HUES48 (cell line): Measurements from ENCODE around the gene ATP13A1.

Experiments
- H3K27ac ChIP-seq: one replicate; pipeline ENCODE4 v1.7.0; 2013; ENCODE audit warnings: low read depth, low read length, inconsistent platforms
- H3K27me3 ChIP-seq: 2 replicates; pipeline ENCODE4 v1.6.1; 2013; ENCODE audit warnings: mild to moderate bottlenecking, low read length; ENCODE audit not compliant: control insufficient read depth, insufficient read depth
- H3K36me3 ChIP-seq: 2 replicates; pipeline ENCODE4 v1.6.1; 2013; ENCODE audit warnings: low read length; ENCODE audit not compliant: control insufficient read depth, insufficient read depth
- H3K4me1 ChIP-seq: 2 replicates; pipeline ENCODE4 v1.6.1; 2013; ENCODE audit warnings: mild to moderate bottlenecking, low read length; ENCODE audit not compliant: control insufficient read depth, insufficient read depth
- H3K4me3 ChIP-seq: 2 replicates; pipeline ENCODE4 v1.5.1; 2013; ENCODE audit warnings: mild to moderate bottlenecking, low read depth, low read length
- H3K9ac ChIP-seq: 2 replicates; pipeline ENCODE4 v1.6.1; 2013; ENCODE audit warnings: mild to moderate bottlenecking, low read depth, low read length, moderate library complexity
- H3K9me3 ChIP-seq: 2 replicates; pipeline ENCODE4 v1.6.1; 2013; ENCODE audit warnings: low read length; ENCODE audit not compliant: control insufficient read depth, insufficient read depth

ATP13A1 gene

DNA sequence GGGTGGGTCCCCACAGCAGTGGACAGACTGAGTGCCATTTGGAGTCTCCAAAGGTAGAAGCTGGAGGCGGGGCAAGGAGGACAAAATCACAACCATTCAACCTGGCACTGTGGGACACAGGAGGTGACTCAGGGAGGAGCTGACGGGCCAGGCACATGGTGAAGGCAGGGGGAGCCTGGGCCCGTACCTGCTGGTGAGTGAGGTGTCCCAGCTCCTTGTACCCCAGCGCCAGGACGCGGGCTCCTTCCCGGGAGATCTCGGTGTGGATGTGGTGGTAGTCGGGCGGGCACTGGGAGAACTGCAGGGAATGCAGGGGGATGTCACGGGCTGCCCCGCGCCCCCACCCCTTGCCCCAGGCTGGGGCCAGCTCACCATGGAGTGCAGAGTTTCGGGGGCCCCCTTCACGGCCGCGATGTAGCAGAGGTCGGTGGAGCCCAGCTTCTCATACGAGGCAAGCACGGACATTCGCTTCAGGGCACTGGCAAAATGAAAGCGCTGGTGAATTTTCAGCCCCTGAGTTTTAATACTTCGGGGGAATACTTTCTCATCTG is 9.8 kb downstream of the ATP13A1 start:
- Histone ChIP-seq H3K9me3 (no peaks in the 10 kb centered on the region), H3K27ac (no peak overlapping the region), H3K36me3 (peaks cover 98% of the 10 kb centered on the region), H3K27me3 (no peaks in the 10 kb centered on the region), H3K4me3 (no peak overlapping the region), H3K4me1 (no peaks in the 10 kb centered on the region), H3K9ac (no peak overlapping the region)

GRCh38 chr19:19652482-19653295 is 10.8 kb downstream of the ATP13A1 start:
- H3K9ac ChIP-seq: no peak overlapping the region
- H3K4me1 ChIP-seq: no peaks in the 10 kb centered on the region
- no peak overlapping the region for H3K27ac ChIP-seq
- peaks cover 97% of the 10 kb centered on the region for H3K36me3 ChIP-seq
- no peaks in the 10 kb centered on the region for H3K27me3 ChIP-seq
- H3K4me3 ChIP-seq: no peak overlapping the region
- H3K9me3 ChIP-seq: no peaks in the 10 kb centered on the region

DNA sequence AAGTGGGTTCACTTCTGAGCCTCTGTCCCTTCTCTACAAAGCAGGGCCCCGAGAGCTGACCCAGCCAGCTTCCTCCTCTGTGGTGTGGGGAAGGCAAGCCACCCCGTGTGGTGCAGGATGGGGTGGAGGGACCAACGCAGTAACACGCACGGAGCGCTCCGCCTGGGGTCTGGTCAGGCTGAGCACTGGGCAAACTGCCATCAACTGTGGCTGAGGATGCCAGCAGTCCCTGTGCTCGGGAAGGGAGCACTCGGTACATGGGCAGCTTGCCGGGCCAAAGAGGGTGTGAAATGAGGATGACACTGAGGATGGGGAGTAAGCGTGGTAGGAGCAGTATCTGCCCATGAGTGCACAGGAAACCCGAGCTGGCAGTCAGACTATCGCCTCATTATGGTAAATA is 12.4 kb downstream of the ATP13A1 start:
- H3K27ac ChIP-seq: no peak overlapping the region
- no peaks in the 10 kb centered on the region for H3K27me3 ChIP-seq
- no peak overlapping the region for H3K4me3 ChIP-seq
- H3K9ac ChIP-seq: no peak overlapping the region
- no peaks in the 10 kb centered on the region for H3K9me3 ChIP-seq
- no peaks in the 10 kb centered on the region for H3K4me1 ChIP-seq
- H3K36me3 ChIP-seq: peaks cover 96% of the 10 kb centered on the region

GRCh38 chr19:19650331-19650730 is 13.1 kb downstream of the ATP13A1 start:
- H3K36me3 ChIP-seq: peaks cover 96% of the 10 kb centered on the region
- H3K9ac ChIP-seq: no peak overlapping the region
- H3K4me3 ChIP-seq: no peak overlapping the region
- H3K4me1 ChIP-seq: no peaks in the 10 kb centered on the region
- no peaks in the 10 kb centered on the region for H3K9me3 ChIP-seq
- H3K27ac ChIP-seq: no peak overlapping the region
- H3K27me3 ChIP-seq: no peaks in the 10 kb centered on the region

GRCh38 chr19:19649580-19649995 is 13.9 kb downstream of the ATP13A1 start:
- Histone ChIP-seq H3K4me3 (no peak overlapping the region), H3K36me3 (peaks cover 96% of the 10 kb centered on the region), H3K9me3 (no peaks in the 10 kb centered on the region), H3K4me1 (no peaks in the 10 kb centered on the region), H3K27ac (no peak overlapping the region), H3K9ac (no peak overlapping the region), H3K27me3 (no peaks in the 10 kb centered on the region)

- Histone ChIP-seq H3K9me3 (no peaks in the 10 kb centered on the region), H3K36me3 (peaks cover 95% of the 10 kb centered on the region), H3K27me3 (no peaks in the 10 kb centered on the region), H3K4me1 (no peaks in the 10 kb centered on the region), H3K9ac (no peak overlapping the region), H3K4me3 (no peak overlapping the region), H3K27ac (no peak overlapping the region)
Measured at GRCh38 chr19:19649155-19649554, 14.3 kb downstream of the ATP13A1 start.

- no peak overlapping the region for H3K4me3 ChIP-seq
- no peaks in the 10 kb centered on the region for H3K4me1 ChIP-seq
- H3K27ac ChIP-seq: no peak overlapping the region
- peaks cover 77% of the 10 kb centered on the region for H3K36me3 ChIP-seq
- H3K27me3 ChIP-seq: no peaks in the 10 kb centered on the region
- H3K9me3 ChIP-seq: no peaks in the 10 kb centered on the region
- H3K9ac ChIP-seq: no peak overlapping the region
Measured at GRCh38 chr19:19647037-19647835, 16.2 kb downstream of the ATP13A1 start.

DNA sequence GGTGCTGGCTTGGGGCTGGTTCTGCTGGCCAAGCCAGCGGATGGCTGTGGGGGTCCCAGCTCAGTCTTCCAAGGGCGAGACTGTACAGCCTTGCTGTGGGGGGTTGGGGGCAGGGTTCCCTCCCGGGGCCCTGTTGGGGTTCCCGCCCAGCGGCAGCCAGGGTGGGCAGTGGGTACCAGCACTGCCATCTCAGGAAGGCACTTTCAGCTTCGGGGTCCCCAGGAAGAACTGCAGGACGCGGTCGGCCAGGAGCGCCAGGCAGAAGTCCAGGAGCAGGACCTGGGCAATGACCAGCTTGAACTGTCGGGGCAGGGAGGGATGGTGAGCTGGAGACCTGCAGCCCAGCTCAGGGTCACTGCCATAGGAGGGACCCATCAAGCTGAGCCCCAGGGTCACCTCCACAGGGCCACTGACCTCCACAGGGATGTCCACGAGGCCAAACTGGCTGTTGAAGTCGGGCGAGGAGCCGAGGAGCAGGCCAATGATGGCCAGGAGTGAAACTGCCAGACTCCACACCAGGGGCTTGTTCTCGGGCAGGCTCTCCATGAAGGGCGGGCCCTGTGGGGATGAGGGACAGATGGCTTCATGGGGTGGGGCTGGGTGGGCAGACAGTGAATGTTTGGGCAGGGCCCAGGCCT is 18.1 kb downstream of the ATP13A1 start:
- no peak overlapping the region for H3K27ac ChIP-seq
- peaks cover 59% of the 10 kb centered on the region for H3K36me3 ChIP-seq
- H3K9ac ChIP-seq: no peak overlapping the region
- H3K27me3 ChIP-seq: no peaks in the 10 kb centered on the region
- H3K9me3 ChIP-seq: no peaks in the 10 kb centered on the region
- no peaks in the 10 kb centered on the region for H3K4me1 ChIP-seq
- no peak overlapping the region for H3K4me3 ChIP-seq

DNA sequence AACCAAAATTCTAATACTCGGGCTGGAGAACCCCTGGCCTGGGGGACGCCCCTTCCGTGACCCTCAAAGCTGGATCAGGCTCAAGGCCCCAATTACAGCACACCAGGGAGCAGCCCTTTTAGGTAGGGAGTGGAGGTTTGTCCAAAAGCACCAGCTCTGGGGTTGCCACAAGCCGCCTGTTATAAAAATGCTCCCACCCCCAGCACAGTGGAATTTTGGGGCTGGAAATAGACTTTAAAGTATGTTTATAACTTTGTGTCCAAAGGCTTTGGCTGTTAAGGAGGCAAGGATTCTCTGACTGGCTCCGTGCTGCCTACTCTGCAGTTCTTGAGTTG is 19.5 kb downstream of the ATP13A1 start:
- no peak overlapping the region for H3K9ac ChIP-seq
- no peak overlapping the region for H3K4me3 ChIP-seq
- H3K9me3 ChIP-seq: no peaks in the 10 kb centered on the region
- H3K36me3 ChIP-seq: peaks cover 45% of the 10 kb centered on the region
- no peaks in the 10 kb centered on the region for H3K27me3 ChIP-seq
- peak overlapping the region; percentile 85 for H3K27ac ChIP-seq
- H3K4me1 ChIP-seq: no peaks in the 10 kb centered on the region

DNA sequence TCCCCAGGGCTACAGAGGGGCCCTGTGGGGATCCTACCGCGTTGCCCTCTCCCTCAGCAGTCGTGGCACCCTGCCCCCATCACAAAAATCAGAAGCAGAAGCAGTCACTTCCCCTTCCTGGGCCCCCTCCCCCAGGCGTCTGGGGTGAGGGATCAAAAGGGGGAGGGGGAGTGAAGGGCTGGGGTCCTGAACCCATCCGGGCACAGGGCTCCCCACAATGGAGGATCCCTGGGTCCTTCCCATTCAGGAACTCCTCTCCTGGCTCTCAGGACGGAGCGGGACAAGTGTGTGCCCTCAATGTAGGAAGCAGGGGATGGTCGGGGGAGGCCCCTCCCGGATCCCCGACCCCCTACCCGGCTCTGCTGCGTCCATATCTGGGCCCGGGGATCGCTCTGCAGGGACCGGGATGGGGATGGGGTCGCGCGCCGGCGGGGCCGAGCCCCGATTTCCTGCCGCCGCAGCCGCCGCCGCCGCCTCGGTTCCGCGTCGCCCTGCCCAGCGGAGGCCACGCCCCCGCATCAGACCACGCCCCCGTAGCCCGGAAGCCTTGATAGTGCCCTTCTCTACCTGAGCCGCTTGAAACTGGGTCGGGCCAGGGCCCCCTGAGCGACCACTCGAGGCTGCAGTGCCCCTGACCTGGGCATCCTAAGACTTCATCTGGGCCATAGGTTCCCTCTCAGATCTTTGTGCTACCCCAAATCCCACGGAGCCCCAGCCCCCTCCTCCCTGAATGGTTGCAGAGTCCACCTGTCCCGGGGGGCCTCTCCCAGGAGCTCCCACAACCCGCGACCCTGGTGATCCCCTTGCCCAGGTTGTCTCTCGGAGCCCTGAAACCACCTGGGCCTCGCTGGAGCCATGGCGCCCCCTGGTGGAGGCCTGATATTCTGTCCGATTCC is 20.1 kb downstream of the ATP13A1 start, which contains the start of gene GMIP:
GMIP (minus strand) TSS at position 500 of the 896 bp plus-strand sequence; CDS start at position 372, 128 bp downstream.
- no peaks in the 10 kb centered on the region for H3K27me3 ChIP-seq
- H3K9me3 ChIP-seq: no peaks in the 10 kb centered on the region
- peak within 1 kb of the TSS; percentile 85 for H3K27ac ChIP-seq

More for the DNA sequence above, 20.1 kb downstream of the ATP13A1 start, which contains the start of gene GMIP:
- Histone ChIP-seq H3K4me3 (peak within 1 kb of the TSS; percentile 80), H3K36me3 (peaks cover 42% of the 10 kb centered on the region), H3K9ac (peak within 1 kb of the TSS; percentile 47; the same call in 1 of the 2 replicates), H3K4me1 (no peaks in the 10 kb centered on the region)
